Parathyroid adenoma (tissue), 2 donors: Measurements from ENCODE around the gene INPPL1.

Experiments used
- H2AFZ ChIP-seq: fragments of 300-600 bp; sonication (generic); one replicate; pipeline ENCODE4 v1.7.0; 2017; ENCODE audit warnings: antibody characterized with exemption, mild to moderate bottlenecking
- H3K27ac ChIP-seq: fragments of 300-600 bp; sonication (generic); one replicate; pipeline ENCODE4 v1.7.0; 2017
- H3K27me3 ChIP-seq: fragments of 300-600 bp; sonication (generic); one replicate; pipeline ENCODE4 v1.7.0; 2017; ENCODE audit warnings: low read length; ENCODE audit not compliant: control insufficient read depth, insufficient read depth
- H3K36me3 ChIP-seq: fragments of 300-600 bp; sonication (generic); one replicate; pipeline ENCODE4 v1.7.0; 2017; ENCODE audit warnings: low read length; ENCODE audit not compliant: control insufficient read depth, insufficient read depth
- H3K4me1 ChIP-seq: fragments of 300-600 bp; sonication (generic); one replicate; pipeline ENCODE4 v1.7.0; 2017; ENCODE audit warnings: control low read depth
- H3K4me2 ChIP-seq: fragments of 300-600 bp; sonication (generic); one replicate; pipeline ENCODE4 v1.7.0; 2017; ENCODE audit warnings: low read length
- H3K4me3 ChIP-seq: fragments of 300-600 bp; sonication (generic); one replicate; pipeline ENCODE4 v1.7.0; 2017; ENCODE audit warnings: low read depth, low read length
- H3K79me2 ChIP-seq: fragments of 300-600 bp; sonication (generic); one replicate; pipeline ENCODE4 v1.7.0; 2017; ENCODE audit warnings: control low read depth
- H3K9ac ChIP-seq: fragments of 300-600 bp; sonication (generic); one replicate; pipeline ENCODE4 v1.7.0; 2017; ENCODE audit warnings: mild to moderate bottlenecking
- H3K9me3 ChIP-seq: fragments of 300-600 bp; sonication (generic); one replicate; pipeline ENCODE4 v1.7.0; 2017; ENCODE audit warnings: low read length; ENCODE audit not compliant: control insufficient read depth
- TF ChIP-seq, protein P1 (sequence below): fragments of 300-600 bp; sonication (generic); IDR thresholded peaks from one replicate; pipeline ENCODE4 v1.7.0; 2017; ENCODE audit warnings: antibody characterized with exemption, mild to moderate bottlenecking
- donor health status: primary hyperparathyroidism.

The INPPL1 gene

GRCh38 chr11:72238492-72239312 is 14.1 kb downstream of the INPPL1 start:
- Histone ChIP-seq H3K9ac (no peak overlapping the region), H3K4me2 (no peak overlapping the region), H2AFZ (no peak overlapping the region), H3K27ac (no peak overlapping the region), H3K27me3 (no peaks in the 10 kb centered on the region), H3K4me1 (peaks cover 3% of the 10 kb centered on the region), H3K4me3 (no peak overlapping the region), H3K36me3 (no peaks in the 10 kb centered on the region), H3K79me2 (no peaks in the 10 kb centered on the region), H3K9me3 (no peaks in the 10 kb centered on the region)
- TF ChIP-seq, protein P1, sequence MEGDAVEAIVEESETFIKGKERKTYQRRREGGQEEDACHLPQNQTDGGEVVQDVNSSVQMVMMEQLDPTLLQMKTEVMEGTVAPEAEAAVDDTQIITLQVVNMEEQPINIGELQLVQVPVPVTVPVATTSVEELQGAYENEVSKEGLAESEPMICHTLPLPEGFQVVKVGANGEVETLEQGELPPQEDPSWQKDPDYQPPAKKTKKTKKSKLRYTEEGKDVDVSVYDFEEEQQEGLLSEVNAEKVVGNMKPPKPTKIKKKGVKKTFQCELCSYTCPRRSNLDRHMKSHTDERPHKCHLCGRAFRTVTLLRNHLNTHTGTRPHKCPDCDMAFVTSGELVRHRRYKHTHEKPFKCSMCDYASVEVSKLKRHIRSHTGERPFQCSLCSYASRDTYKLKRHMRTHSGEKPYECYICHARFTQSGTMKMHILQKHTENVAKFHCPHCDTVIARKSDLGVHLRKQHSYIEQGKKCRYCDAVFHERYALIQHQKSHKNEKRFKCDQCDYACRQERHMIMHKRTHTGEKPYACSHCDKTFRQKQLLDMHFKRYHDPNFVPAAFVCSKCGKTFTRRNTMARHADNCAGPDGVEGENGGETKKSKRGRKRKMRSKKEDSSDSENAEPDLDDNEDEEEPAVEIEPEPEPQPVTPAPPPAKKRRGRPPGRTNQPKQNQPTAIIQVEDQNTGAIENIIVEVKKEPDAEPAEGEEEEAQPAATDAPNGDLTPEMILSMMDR = peak; percentile 2

DNA sequence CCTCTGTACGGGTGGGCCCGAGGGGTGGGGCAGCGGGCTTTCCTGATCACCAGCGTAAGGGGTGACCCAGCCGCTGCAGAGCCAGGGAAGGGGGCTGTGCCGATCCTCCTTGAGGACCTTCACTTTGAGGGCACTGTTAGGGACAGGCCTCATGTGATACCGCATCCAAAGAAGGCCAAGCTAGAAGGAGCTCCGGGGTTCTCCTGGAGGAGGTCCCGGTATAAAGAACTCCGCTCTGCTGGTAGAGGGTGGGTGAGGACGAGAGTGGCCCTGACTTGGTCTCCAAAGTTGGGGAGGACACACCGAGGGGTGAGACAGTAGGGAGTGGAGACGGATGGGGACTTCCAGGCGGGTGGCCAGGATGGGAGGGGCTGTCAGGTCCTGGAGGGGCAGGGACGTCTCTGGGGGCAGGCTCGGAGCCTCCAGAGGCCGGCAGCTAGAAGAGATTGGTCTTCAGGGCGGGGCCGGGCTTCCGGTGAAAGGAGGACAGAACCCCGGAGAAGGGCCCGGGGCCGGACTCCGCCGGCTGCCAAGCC is 14.8 kb downstream of the INPPL1 start:
- Histone ChIP-seq H3K27ac (no peak overlapping the region), H3K9ac (no peak overlapping the region), H3K4me2 (peak overlapping the region; percentile 38), H3K79me2 (no peaks in the 10 kb centered on the region), H3K4me3 (no peak overlapping the region), H3K27me3 (no peaks in the 10 kb centered on the region), H3K36me3 (no peaks in the 10 kb centered on the region), H3K9me3 (no peaks in the 10 kb centered on the region), H3K4me1 (peaks cover 3% of the 10 kb centered on the region), H2AFZ (no peak overlapping the region)
- TF ChIP-seq, protein P1 = no peak

GRCh38 chr11:72239849-72240460 is 15.4 kb downstream of the INPPL1 start:
- H3K27me3 ChIP-seq = no peaks in the 10 kb centered on the region

GRCh38 chr11:72240461-72241290 is 16.1 kb downstream of the INPPL1 start:
- Histone ChIP-seq H3K4me3 (no peak overlapping the region), H2AFZ (peak overlapping the region; percentile 17), H3K9ac (no peak overlapping the region), H3K27me3 (no peaks in the 10 kb centered on the region), H3K79me2 (no peaks in the 10 kb centered on the region), H3K4me2 (no peak overlapping the region), H3K27ac (no peak overlapping the region), H3K9me3 (no peaks in the 10 kb centered on the region), H3K4me1 (peaks cover 3% of the 10 kb centered on the region), H3K36me3 (no peaks in the 10 kb centered on the region)
- TF ChIP-seq, protein P1 = no peak

More at GRCh38 chr11:72239849-72240460, 15.4 kb downstream of the INPPL1 start:
- Histone ChIP-seq H3K4me1 (peaks cover 3% of the 10 kb centered on the region), H3K4me3 (no peak overlapping the region), H3K79me2 (no peaks in the 10 kb centered on the region), H3K4me2 (peak overlapping the region; percentile 38), H2AFZ (peak overlapping the region; percentile 17), H3K36me3 (no peaks in the 10 kb centered on the region), H3K9me3 (no peaks in the 10 kb centered on the region), H3K27ac (no peak overlapping the region), H3K9ac (no peak overlapping the region)
- TF ChIP-seq, protein P1 = no peak
